ENCODE data around the gene DOCK4. TPM values are rescaled to one million over a fixed set of nuclear protein-coding genes. Genes with fewer than 3 reads are reported as not detected.

DOCK4 gene
- total and polyA plus RNA-seq, 2 of the 8 experiments (the other 6 are each of a cell fraction or from before 2014, with no cell fraction given): 5.1 to 23.6 TPM

- no peaks in the 10 kb centered on the region for H3K79me1 ChIP-seq (ENCODE audit: low read depth, low read length)
- H4K8ac ChIP-seq (ENCODE audit: extremely low read depth, insufficient read depth, low read length): no peak overlapping the region
- H3K4me3 ChIP-seq (ENCODE audit: extremely low read depth in 1 of 4, insufficient read depth in 2 of 4, low read depth in 3 of 4, low read length in 4 of 4): no peak overlapping the region
- no peak overlapping the region for H2BK15ac ChIP-seq (ENCODE audit: low read length)
- H4K20me1 ChIP-seq (replicated peaks in 1 of 2; ENCODE audit: control insufficient read depth in 1 of 2, insufficient read depth in 2 of 2, low read length in 2 of 2): no peaks in the 10 kb centered on the region
- no peak overlapping the region for H3K18ac ChIP-seq (ENCODE audit: extremely low read depth, low read length)
- FAIRE-seq (no peak), DNase-seq (ENCODE audit: low read depth in 1 of 2, low spot score in 2 of 2) (no peak)
- POLR2A ChIA-PET (ENCODE audit: partially characterized antibody): no interaction called here
- no peak overlapping the region for H3K56ac ChIP-seq (replicated peaks; ENCODE audit: insufficient read length, low read depth, low read length)
- H3K27ac ChIP-seq (ENCODE audit: low read depth, low read length): no peak overlapping the region
- H3K9me3 ChIP-seq (ENCODE audit: insufficient read depth in 2 of 2, low read depth in 1 of 2, low read length in 1 of 2): peaks cover 12 to 17% of the 10 kb centered on the region in 2 experiments
- H2BK120ac ChIP-seq (replicated peaks; ENCODE audit: low read depth, low read length): no peak overlapping the region
- no peak overlapping the region for H2AK5ac ChIP-seq (ENCODE audit: low read depth, low read length)
- no peak overlapping the region for H3K14ac ChIP-seq (ENCODE audit: insufficient read length)
- no peak overlapping the region for H2BK5ac ChIP-seq (ENCODE audit: low read depth, low read length)
- no peak overlapping the region for H2BK20ac ChIP-seq (ENCODE audit: low read length)
- no peak overlapping the region for H4K91ac ChIP-seq (replicated peaks; ENCODE audit: insufficient read length, low read length)
- H2AFZ ChIP-seq (ENCODE audit: low read length): no peak overlapping the region
- no peak overlapping the region for H2BK12ac ChIP-seq (ENCODE audit: low read depth, low read length)
- H3K27me3 ChIP-seq (replicated peaks in 1 of 4; ENCODE audit: control insufficient read depth in 3 of 4, extremely low read depth in 1 of 4, insufficient read depth in 3 of 4, low read length in 3 of 4): no peaks in the 10 kb centered on the region
- no peaks in the 10 kb centered on the region for H3K79me2 ChIP-seq (ENCODE audit: control insufficient read depth in 1 of 2, insufficient read depth in 2 of 2, low read length in 2 of 2)
- H3K23ac ChIP-seq (ENCODE audit: insufficient read length): no peak overlapping the region
- TF ChIP-seq CREB1 (IDR thresholded peaks at IDR 0.05) (no peak), TBP (IDR thresholded peaks at IDR 0.05; ENCODE audit: low read depth, low read length) (no peak), RFX5 (IDR thresholded peaks at IDR 0.05; ENCODE audit: borderline replicate concordance, low read depth, low read length) (no peak), KDM4A (IDR thresholded peaks at IDR 0.05; ENCODE audit: low read depth, low read length, severe bottlenecking) (no peak), MAX (IDR thresholded peaks at IDR 0.05) (no peak), EP300 (IDR thresholded peaks at IDR 0.05; ENCODE audit: borderline replicate concordance in 1 of 2, low read depth in 2 of 2, low read length in 2 of 2) (no peak), ZNF274 (IDR thresholded peaks at IDR 0.05; ENCODE audit: borderline replicate concordance, extremely low read depth, low read length) (no peak), BCL11A (IDR thresholded peaks at IDR 0.05; ENCODE audit: low read depth in 2 of 2, low read length in 2 of 2) (no peak), HDAC2 (IDR thresholded peaks at IDR 0.05; ENCODE audit: borderline replicate concordance in 1 of 2, low read depth in 2 of 2, low read length in 2 of 2) (no peak)
- TF ChIP-seq, protein P1, sequence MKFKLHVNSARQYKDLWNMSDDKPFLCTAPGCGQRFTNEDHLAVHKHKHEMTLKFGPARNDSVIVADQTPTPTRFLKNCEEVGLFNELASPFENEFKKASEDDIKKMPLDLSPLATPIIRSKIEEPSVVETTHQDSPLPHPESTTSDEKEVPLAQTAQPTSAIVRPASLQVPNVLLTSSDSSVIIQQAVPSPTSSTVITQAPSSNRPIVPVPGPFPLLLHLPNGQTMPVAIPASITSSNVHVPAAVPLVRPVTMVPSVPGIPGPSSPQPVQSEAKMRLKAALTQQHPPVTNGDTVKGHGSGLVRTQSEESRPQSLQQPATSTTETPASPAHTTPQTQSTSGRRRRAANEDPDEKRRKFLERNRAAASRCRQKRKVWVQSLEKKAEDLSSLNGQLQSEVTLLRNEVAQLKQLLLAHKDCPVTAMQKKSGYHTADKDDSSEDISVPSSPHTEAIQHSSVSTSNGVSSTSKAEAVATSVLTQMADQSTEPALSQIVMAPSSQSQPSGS (IDR thresholded peaks at IDR 0.05; ENCODE audit: low read length): no peak
- no peaks in the 10 kb centered on the region; a peak in 1 of 8 replicates for H3K36me3 ChIP-seq (ENCODE audit: control insufficient read depth in 2 of 4, insufficient read depth in 4 of 4, low read length in 3 of 4)
- CTCF ChIA-PET (ENCODE audit: partially characterized antibody): interaction anchor here (0.6 to 2.1 kb wide), 4 partner anchors 12 to 753 kb away, joined by 3 to 6 read pairs (median 5); no protein-coding TSS in a partner anchor
- no peak overlapping the region for H3K4ac ChIP-seq (replicated peaks; ENCODE audit: insufficient read length, low read depth, low read length)
- H3K4me2 ChIP-seq (ENCODE audit: insufficient read depth in 1 of 2, low read depth in 2 of 2, low read length in 2 of 2): no peak overlapping the region
- 90 to 100% methylated on average over 1 to 3 of the region's 3 CpGs for WGBS, 2 experiments (ENCODE audit: extremely low coverage in 1 of 2, insufficient coverage in 1 of 2, insufficient read length in 1 of 2, insufficient replicate concordance in 2 of 2, low coverage in 1 of 2, low lambda C conversion rate in 2 of 2, missing lambda C conversion rate in 1 of 2)
- no peaks in the 10 kb centered on the region for H3K4me1 ChIP-seq (replicated peaks in 1 of 4; ENCODE audit: control insufficient read depth in 3 of 4, insufficient read depth in 4 of 4, low read length in 3 of 4)
- no peak overlapping the region for H4K5ac ChIP-seq (ENCODE audit: insufficient read length, low read depth, low read length)
- H3K9ac ChIP-seq (replicated peaks in 1 of 4; ENCODE audit: extremely low read depth in 1 of 4, low read depth in 3 of 4, low read length in 3 of 4): no peak overlapping the region
- H3K23me2 ChIP-seq (ENCODE audit: low read depth, low read length): no peaks in the 10 kb centered on the region
These were observed 403.9 kb downstream of the DOCK4 start for GRCh38 chr7:111802194-111802772.

Measured in H1 (cell line).